Fibroblast of peridontal ligament (primary cell): ENCODE results near the gene PAX2.

Experiments
- DNase-seq: peaks from one replicate; pipeline ENCODE4 v3.0.0-alpha.2; 2010; ENCODE audit errors: extremely low read depth

Gene PAX2

DNA sequence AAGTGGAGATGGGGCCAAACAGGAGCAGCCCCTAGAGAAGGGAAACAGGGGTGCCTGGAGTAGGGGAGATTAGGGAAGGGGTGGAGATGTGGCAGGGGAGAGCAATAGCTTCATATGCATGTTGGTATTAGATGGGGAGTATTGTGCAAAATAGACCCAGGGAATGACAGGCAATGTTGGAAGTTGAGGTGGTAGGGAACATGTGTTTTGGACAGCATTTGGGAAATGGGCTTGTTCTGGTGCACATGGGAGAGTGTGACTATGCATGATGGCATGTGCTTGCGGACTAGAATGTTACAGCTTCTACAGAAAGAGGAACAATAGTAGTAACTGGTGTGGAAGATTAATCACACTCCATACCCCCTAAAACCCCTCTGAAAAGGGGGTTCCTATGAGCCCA, 10.4 kb downstream of the PAX2 start:
- no peak for DNase-seq

DNA sequence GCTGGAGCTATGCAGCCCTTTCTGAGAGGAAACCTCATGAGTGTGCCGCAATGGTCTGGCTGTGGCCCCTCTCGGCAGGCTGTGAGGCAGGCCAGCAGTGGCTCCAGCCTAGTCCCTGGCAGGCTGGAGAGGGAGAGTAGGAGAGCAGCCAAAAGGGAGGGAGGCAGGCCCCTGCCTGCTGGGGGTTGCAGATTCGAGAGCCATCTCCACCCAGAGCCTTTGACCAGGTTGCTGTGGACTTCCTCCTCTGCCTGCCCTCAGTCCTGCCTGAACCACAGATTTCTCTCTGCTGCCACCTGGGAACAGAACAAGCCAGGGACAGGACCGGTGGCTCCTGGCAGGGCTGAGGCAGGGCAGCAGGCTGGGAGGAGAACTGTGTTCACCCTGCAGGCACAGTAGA, 13.9 kb downstream of the PAX2 start:
- no peak for DNase-seq

DNA sequence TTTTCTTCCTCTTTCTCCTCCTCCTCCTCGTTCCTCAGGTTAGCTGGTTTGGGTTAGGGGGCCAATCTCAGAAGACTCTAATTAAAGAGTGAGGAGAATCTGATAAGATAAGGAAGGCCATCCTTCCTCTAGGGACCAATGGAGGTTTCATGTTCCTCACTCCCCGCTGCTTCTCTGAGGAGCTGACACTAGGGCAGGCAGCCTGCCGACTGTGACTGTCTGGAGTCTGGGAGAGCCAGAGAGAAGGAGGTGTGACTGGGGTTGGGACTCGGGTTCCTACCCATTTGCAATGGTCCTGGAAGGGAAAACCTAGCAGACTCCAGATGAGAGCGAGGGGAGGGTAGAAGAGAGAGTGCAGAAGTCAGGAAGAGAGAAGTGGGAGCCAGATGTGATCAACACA, 15.3 kb downstream of the PAX2 start:
- no peak for DNase-seq

DNA sequence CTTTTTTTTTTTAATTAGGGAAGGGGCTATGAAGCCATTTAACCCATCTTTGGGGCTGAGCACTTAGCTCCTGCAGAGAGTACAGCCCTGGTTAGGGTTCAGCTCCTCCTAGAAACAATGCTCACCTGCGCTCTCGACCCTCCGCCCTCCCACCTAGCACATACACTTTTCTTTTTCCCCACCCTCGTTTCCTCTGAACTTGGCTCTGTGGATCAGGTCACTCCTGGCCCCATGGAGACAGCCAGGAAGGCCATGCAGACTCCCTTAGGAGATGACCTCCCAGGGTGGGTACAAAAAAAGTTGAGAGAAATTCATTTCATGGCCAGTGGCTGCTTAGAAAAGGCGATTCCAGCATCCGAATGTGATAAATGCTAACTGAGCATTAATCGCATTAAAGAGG, 15.8 kb downstream of the PAX2 start:
- no peak for DNase-seq

DNA sequence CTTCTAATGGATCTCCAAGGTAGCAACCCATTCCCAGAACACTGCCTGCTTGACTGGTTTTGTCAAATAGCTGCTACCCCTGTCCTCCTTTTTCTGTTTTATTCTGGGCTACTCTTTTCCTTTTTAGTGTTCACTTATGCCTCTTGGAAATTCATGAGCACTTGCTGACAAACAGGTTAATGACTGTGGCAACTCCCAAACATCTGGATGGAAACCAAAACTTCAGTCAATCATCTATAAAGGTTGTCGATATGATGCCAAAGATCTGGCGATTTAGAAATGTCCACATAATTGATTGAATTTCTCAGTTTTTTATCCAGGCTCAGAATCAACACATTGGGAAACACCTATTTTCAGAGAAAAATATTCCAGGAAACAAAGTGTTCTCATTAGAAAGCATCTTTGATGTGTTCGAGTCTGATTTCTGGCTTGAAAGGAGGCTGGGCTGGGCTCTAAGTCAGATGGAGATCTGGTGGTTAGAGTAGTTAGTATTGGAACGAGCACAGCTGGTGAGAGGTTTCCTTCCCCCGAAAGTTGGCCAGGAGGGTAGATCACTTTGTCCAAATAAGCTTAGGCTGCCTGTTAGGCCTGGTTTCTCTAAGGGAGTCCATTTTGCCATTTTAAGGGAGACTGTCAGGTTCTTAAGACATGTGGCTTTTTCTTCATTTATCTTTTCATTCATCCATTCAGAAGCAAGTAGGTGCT, 17.8 kb downstream of the PAX2 start:
- DNase-seq, result no peak

DNA sequence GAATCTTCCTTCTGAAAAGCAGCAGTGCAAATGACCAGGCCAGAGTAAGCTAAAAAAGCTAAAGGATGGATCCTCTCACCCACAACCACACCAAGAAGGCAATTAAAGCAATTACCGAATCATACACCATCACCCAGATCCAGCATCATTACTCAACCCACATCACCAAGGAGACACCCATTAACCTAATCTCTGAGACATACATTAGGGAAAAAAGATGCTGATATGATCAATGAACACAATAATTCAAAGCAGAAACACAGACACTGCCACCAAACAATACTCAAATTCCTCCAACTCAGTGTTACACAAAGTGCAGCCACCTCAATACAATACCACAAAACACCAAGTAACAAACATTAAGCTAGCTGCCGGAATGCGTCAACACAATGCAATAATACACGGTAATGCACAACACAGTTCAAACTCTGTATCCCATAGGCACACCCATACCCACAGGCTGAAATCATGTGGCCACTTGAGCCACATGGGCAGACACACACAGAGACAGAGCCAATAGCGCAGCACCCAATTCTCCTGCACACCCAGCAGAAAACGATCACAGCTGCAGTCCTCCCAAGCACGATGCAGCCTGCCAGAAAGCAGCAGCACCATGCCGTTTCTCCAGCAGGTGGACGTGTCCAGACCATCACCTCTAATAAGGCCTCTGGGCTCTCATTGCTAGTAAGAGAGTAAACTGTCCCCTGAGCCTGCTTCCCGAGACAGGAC, 21.5 kb downstream of the PAX2 start:
- DNase-seq, result no peak

DNA sequence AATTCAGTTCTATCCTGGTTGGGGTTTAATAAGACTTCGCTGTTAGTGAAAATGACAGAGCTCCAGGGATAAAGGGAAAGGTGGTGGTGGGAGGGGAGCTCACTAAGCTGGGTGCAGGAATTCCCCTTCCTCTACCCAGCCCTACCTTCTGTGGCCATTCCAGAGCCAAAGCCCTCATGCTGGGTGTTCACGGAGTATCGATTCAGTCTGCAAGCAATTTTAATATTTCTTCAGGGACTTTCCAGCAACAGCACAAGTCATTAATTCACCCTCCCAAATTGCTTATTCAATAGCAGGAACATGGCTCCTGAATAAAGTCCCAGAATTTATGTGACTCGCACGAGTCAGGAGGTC, 22.0 kb downstream of the PAX2 start:
- no peak for DNase-seq

DNA sequence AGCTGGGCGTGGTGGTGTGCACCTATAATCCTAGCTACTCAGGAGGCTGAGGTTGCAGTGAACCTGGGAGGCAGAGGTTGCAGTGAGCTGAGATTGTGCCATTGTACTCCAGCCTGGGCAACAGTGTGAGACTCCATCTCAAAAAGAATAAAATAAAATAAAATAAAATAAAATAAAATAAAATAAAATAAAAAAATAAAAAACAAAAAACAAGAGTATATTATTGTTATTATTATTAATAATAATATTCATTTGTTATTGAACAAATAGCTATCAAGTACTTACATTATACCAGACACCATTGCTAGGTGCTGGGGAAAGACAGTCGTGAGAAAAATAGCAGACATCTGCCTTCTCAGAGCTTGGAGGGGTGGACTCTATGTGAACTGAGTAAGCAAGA, 24.1 kb downstream of the PAX2 start:
- no peak for DNase-seq

DNA sequence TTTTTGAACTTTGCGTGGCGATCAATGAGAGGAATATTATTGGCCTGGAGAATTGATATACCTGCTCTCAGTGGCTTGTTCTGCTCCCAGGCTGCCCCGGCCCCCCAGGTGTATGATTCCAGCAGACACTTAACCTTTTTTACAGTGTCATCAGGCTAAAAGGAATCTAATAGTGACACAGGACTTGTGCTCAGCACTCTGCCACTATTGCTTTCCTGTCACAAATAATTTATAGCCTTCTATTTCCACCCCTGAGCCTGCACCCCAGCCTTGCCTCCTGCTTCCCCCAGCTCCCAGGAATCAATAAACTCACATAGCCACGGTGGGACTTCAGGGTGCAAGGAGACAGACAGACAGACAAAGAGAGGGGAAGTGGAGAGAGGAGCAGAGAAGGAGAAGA, 28.3 kb downstream of the PAX2 start:
- DNase-seq, result no peak

DNA sequence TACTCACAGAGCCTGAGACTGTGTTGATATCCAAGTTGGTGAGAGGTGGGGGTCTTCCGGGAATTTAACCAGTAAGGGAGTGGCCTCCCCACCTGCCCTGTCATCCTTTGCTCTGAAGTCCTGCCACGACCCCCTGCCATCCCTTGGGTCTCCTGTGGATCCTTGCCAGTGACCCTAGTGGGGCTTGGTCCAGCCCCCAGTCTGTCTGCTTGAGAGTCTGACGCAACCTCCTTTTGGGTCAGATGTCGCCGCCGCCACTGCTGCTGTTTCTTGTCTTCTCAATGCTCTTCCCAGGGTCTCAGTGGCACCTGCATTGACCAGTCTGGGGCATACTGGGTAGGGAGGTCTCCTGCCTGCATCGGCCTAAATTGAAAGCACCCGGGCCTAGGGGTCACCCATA, 28.8 kb downstream of the PAX2 start:
- no peak for DNase-seq

DNA sequence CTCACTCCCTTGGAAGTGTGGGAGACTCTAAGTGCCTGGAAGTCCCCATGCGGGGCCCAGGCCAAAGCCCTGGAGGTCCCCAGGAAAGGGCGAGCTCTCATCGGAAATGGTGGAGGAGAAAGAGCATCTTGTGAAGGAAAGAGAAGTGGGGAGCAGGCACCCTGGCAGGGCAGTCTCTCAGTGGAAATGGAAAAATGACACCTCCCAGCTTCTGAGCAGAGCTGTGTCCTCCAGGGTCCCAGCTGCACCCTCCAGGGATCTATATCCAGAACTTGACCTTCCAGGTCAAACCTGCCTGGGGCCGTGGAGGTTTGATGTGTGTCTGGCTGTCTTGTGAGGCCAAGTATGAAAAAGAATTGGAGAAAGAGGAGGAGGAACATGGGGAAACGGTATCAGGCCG, 29.5 kb downstream of the PAX2 start:
- DNase-seq, result no peak

DNA sequence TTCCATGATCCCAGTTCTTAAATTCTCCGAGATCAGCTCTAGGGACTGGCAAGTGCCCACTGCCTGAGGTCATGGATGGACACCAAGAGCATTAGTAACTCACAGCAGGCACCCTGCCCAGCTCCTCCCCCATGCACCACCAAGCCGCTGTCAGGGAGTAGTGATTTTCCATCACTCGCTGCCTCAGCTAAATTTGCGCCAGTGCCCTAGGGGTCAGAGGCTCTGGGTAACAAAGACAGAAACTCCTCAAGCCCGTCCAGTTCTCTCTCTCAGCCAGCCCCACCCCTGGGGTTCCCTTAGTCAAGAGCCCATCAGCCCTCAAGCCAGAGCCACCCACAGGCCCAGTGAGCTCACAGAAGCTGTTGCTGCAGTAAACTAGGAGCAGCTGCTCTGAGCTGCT, 30.0 kb downstream of the PAX2 start:
- peak; percentile 5 for DNase-seq

DNA sequence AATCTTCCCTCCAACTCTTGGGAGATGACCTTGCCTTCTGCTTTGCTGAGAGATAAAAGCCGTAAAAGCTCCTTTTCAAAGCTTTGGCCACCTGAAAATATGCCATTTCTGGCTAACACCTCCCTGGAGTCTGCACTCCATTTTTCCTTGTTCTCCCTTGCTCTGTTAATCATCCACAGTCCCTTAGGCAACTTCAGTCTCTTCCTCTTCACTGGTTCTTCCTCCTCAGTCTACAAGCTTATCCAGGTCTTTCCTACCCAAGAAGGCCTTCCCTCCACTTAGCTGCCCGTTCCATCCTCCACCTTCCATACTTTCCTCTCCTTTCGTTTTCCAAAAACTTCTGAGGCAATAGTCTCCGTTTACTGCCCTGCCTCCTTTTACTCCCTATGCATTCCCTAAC, 30.5 kb downstream of the PAX2 start:
- DNase-seq, result no peak

DNA sequence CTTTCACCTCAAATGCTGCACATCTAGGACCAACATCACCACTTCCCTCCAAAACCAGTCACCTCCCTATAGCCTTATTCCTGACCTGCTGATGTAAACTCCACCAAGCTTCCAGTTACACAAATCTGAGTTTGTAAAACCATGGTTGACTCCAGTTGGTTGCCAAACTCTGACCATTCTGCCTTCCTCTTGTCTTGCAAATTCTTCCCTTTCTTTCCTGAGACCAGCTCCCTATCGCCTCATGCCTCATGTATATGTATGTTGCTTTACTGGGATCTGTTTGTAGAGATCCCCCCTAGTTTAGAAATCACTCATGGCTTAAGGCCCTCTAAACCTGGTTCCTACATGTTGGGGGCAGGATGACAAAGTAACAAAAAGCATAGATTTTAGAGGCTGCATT, 31.3 kb downstream of the PAX2 start:
- DNase-seq, result no peak

DNA sequence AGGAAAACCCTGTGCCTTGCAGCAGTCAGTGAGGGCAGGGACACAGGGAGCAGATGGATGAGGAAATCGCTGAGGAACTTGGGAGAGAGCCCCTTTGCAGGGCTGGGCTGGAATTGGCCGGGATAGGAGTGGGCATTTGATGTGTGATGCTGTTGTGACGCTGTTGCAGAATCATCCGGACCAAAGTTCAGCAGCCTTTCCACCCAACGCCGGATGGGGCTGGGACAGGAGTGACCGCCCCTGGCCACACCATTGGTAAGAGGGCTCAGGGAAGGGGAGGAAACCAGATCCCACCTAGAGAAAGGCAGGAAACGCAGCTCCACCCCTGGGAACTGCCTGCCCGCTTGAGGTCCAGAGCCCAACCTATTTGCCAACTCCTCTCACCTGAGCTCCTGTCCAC, 33.9 kb downstream of the PAX2 start:
- no peak for DNase-seq

DNA sequence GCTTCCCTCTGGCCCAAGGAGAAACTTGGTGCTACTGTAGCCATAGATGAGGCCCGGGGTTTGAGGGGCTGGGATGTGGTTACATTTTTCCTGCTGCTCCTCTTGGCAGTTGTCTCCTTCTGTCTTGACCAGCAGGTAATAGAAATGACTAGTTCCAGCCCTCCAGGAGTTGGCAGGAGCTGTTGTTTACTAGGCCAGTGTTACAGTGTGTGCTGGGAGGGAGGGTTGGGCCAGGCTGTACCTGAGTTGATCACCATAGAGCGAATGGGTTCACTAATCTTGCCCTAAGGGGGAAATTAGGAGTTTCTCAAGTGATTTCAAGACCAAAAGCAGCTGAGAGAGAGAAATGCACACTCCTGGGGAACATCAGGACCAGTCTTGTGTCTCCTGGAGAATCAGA, 34.9 kb downstream of the PAX2 start:
- no peak for DNase-seq

DNA sequence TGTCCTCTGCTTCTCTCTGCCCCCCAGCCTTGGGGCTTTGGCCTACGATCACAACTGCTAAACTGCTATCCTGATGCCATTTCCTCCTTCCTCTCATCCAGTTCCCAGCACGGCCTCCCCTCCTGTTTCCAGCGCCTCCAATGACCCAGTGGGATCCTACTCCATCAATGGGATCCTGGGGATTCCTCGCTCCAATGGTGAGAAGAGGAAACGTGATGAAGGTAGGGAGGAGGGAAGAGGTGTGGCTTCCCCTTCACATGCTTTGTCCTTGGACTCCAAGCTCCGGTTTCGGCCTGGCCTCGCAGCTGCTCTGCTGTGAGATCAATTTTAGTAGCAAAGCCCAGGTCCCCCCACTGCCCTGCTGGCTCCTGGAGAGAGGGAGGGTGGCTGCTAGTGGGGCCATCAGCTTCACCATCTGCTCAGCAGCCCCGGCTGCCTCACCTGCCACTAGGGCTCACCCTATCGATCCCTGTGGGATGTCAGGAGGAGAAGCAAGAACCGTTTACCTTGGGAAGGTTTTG, 35.8 kb downstream of the PAX2 start:
- no peak for DNase-seq

DNA sequence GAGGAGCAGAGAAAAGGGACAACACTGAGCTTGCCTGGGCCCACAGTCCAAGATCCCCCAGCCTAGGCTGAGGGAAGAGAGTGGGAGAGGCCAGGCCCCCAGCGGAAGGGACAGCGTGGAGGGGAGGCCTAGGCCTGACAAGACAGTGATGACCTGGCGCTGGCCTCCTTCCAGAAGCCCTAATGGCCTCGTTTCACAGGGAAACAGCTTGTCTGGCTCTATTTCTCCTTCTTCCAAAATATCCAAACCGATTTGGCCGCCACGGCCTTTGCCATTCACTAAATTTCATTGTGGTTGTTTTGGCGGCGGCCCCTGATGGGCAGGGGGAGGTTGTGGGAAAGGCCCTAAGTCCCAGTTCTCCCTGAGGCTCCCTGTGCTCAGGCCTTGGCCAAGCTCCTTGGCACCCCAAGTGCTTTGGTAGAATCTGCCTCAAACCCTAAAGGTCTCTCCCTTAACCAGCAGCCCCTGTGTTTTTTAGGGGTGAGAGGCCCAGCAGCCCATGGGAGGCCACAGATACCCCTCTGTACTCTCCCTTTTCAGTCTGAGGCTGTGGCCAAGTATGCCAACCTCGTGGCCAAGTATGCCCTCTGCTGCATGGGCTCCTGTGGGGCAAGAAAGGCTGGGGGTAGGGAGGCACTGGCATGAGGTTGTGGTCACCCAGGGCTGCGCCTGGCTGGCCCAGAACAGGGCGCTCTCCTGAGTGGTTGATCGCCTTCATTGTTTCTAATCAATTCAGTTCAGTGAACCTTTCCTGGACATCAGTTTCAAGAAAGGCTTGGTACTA, 37.3 kb downstream of the PAX2 start:
- no peak for DNase-seq

DNA sequence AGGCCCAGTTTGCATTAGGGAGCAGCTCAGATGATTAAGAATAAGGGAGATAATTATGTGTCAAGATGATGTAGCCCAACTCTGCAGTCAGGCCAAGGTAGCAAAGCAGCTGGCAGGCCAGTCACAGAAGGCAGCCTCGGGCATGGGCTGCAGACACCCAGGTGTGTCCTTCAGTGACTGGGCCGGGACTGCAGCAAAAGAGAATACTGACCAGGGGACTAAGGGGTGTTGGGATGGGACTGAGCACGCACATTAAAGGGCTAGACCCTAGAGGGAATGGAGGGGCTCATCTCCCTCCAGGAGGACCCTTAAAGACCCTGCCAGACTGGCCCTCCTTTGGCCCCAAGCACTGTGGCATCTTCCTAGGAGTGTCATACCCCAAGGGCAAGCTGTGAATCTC, 38.7 kb downstream of the PAX2 start:
- no peak for DNase-seq

DNA sequence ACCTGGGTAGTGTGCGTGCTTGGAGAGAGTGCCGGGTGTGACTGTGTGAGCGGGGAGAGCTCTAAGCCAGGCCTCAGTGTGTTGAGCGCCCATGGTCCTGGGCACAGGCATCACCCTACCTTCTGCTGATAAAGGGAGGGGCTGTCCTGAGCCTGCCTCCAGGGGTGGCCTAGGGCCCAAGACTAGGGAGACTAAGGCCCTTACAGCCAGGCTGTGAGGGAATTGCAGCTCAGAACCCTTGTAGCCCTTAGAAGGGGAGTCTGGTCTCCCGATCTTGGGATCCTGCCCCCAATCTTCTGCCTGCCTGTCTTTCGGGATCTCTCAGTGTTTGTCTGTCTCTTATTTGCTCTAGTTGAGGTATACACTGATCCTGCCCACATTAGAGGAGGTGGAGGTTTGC, 41.2 kb downstream of the PAX2 start:
- DNase-seq, result no peak

DNA sequence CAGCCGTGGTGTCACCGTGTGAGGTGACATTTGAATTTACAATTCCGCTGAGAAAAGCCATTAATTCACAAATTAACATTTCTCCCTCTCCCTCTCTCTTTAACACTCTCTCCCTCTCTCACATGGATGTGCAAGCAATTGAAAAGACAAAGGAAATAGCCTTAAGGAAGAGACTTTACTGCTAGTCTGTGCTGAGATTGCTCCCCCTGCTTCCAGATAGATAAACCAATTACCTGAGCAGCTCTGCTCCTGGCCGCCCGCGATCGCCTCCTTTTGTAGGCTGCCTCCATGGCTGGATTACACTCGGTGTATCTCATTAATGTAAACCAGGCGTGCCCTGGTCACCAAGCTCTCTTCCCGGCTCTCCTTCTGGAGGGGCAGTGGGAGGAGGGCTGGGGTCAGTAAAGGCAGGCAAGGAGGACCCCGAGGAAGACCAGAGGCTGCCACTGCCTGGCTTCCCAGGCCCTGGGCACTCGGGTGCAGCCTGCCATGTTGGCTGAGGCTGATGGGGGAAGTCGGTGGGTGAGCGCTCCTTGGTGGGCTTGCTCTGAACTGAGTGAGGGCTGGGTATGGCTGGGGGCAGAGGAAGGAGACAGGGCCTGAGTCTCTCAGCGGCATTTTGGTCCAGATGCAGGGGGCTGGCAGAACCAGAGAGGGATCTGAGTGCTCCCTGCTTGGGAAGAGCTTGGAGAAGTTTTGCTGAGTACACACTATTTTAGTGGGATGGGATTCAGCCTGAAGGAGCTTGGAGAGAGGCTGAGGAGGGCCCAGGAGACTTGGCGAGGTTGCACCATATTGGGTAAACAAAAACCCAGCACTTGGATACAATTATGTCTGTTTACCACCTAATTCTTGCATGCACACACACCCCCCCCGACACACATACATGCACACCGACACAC, 42.9 kb downstream of the PAX2 start:
- no peak for DNase-seq

DNA sequence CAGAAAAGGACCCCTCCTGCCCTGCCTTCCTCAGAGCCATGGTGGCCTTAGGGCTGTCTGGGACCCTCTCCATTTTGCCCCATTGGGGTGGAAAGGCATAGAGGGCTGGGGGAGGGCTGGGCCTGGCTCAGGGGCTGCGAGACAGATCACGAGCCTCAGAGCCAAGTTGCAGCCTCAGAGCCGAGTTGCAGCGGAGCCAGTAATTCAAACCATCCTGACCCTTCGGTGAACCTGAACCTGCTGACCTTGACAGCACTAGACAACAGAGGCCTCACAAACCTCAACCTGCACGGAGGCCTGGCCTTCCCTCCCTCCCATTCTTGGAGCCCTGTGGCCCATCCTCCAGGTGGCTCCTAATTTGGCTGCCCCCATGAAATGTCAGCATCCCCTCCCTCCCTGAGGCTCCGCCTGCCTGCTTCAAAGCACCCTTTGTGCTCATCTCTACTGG, 45.4 kb downstream of the PAX2 start:
- DNase-seq, result no peak
